NCI-H1930 (cell line): ENCODE data around the gene LGALS12.
"Not testable (repeated sequence)": the region's sequence is repeated elsewhere in the genome, so short reads cannot be mapped to it uniquely, and the experiment has no call there.

Experiments used
- DNase-seq, 2 experiments: peaks; one replicate each; lab custom pipeline; 2025; lab: John Stamatoyannopoulos, UW

LGALS12 gene

GRCh38 chr11:63532799-63533475, 27.1 kb downstream of the LGALS12 start:
- DNase-seq, result no peak

GRCh38 chr11:63534076-63534475, 28.2 kb downstream of the LGALS12 start:
- DNase-seq, result no peak

- no peak for DNase-seq
Measured at GRCh38 chr11:63534895-63535461, 29.1 kb downstream of the LGALS12 start.

GRCh38 chr11:63535734-63536133, 29.9 kb downstream of the LGALS12 start:
- no peak for DNase-seq

GRCh38 chr11:63536669-63537292, 30.9 kb downstream of the LGALS12 start, which contains the start of gene PLAAT4:
Gene PLAAT4 (plus strand): TSS chr11:63536808. CDS start chr11:63536869, 61 bp downstream.
- no peak for DNase-seq

GRCh38 chr11:63537293-63538101, 31.6 kb downstream of the LGALS12 start:
- no peak for DNase-seq

GRCh38 chr11:63542506-63542905, 36.6 kb downstream of the LGALS12 start:
- DNase-seq, result not testable (repeated sequence)

- DNase-seq, result no peak
Measured at GRCh38 chr11:63543711-63544110, 37.8 kb downstream of the LGALS12 start.

GRCh38 chr11:63547061-63547460, 41.2 kb downstream of the LGALS12 start:
- no peak for DNase-seq

GRCh38 chr11:63548178-63548577, 42.3 kb downstream of the LGALS12 start:
- no peak for DNase-seq

- DNase-seq, result no peak
Measured at GRCh38 chr11:63549411-63549810, 43.5 kb downstream of the LGALS12 start.

- DNase-seq, result not testable (repeated sequence)
Measured at GRCh38 chr11:63550156-63550700, 44.3 kb downstream of the LGALS12 start.

- DNase-seq, result no peak
Measured at GRCh38 chr11:63551091-63551888, 45.4 kb downstream of the LGALS12 start.

GRCh38 chr11:63551889-63552266, 46.0 kb downstream of the LGALS12 start:
- DNase-seq, result no peak

- DNase-seq, result no peak
Measured at GRCh38 chr11:63552921-63553320, 47.0 kb downstream of the LGALS12 start.

GRCh38 chr11:63553759-63554158, 47.9 kb downstream of the LGALS12 start:
- no peak for DNase-seq

GRCh38 chr11:63554877-63555223, 49.0 kb downstream of the LGALS12 start:
- no peak for DNase-seq

- no peak for DNase-seq
Measured at GRCh38 chr11:63556404-63557013, 50.6 kb downstream of the LGALS12 start.

GRCh38 chr11:63557570-63557969, 51.7 kb downstream of the LGALS12 start:
- no peak for DNase-seq

GRCh38 chr11:63558459-63559157, 52.7 kb downstream of the LGALS12 start:
- no peak for DNase-seq
